Activated T-helper 1 cell treated with anti-CD3 and anti-CD28 coated beads, Interleukin-2, amount 50 U/mL, for 16 hours (primary cell): ENCODE results near the gene NPM1.
"Not testable (repeated sequence)": the region's sequence is repeated elsewhere in the genome, so short reads cannot be mapped to it uniquely, and the experiment has no call there.

Experiments
- DNase-seq, 2 donors: peaks; one replicate each; pipeline ENCODE4 v3.0.0-alpha.2; 2020; ENCODE audit warnings: low read depth in 1 of 2, low spot score in 1 of 2

The NPM1 gene, protein sequence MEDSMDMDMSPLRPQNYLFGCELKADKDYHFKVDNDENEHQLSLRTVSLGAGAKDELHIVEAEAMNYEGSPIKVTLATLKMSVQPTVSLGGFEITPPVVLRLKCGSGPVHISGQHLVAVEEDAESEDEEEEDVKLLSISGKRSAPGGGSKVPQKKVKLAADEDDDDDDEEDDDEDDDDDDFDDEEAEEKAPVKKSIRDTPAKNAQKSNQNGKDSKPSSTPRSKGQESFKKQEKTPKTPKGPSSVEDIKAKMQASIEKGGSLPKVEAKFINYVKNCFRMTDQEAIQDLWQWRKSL

DNA sequence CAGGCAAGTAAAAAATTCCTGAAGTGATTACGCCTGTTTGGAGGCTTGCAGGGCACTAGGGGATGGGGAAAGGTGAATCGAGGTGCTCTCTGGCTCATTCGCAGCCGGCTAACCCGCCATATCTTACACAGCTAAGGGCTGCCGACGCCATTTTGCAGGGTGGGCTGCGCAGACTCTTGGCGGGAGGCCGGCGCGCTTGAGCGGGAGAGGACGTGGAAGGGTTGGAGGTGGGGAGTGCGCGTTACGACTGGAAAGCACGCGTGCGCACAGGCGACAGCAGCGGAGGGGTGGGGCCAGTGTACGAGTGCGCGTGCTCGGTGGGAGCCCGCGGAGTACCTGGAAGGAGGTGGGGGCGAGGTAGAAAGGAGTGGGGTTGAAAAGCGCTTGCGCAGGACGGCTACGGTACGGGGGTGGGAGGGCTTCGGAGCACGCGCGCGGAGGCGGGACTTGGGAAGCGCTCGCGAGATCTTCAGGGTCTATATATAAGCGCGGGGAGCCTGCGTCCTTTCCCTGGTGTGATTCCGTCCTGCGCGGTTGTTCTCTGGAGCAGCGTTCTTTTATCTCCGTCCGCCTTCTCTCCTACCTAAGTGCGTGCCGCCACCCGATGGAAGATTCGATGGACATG lies at the start of gene NPM1:
NPM1 (plus strand) TSS at position 505 of the 625 bp plus-strand sequence; CDS start at position 605, 100 bp downstream.
- DNase-seq, result peak; percentile 92 to 97

DNA sequence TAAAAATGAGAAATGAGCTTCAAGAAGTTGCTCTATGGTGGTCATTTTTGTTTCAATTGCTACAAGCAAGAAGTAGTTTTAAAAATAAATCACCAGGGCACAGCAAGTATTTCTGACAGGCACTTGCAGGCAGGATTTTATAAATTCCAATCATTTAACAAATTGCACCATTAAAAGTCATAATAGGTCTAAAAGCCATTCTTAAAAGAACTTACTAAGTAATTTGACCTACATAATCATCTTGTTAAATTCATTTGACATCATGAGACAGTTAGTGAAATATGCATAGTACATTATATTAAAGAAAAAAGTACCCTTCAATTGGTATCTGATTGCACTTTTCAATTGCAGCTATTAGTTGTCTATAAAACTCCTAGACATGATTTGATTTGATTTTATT lies 47.6 kb upstream of the NPM1 start:
- no peak for DNase-seq

DNA sequence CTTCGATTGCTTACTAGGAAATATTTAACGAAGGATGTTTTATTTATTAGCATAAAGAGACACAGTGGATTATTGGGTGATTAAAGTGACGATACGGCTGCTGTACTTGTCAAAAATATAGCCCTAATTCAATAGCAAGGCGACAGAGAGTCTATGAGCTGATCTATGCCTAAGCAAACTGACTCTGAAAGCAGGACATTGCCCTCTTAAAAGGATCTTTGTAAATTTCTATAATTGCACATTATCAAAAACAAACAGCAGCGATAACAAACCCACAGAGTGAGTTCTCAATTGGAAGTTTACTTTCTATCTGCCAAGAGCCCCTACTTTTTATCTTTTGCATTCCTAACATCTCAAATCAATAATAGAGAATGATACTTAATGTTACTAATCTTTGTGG lies 47.2 kb upstream of the NPM1 start:
- no peak for DNase-seq

DNA sequence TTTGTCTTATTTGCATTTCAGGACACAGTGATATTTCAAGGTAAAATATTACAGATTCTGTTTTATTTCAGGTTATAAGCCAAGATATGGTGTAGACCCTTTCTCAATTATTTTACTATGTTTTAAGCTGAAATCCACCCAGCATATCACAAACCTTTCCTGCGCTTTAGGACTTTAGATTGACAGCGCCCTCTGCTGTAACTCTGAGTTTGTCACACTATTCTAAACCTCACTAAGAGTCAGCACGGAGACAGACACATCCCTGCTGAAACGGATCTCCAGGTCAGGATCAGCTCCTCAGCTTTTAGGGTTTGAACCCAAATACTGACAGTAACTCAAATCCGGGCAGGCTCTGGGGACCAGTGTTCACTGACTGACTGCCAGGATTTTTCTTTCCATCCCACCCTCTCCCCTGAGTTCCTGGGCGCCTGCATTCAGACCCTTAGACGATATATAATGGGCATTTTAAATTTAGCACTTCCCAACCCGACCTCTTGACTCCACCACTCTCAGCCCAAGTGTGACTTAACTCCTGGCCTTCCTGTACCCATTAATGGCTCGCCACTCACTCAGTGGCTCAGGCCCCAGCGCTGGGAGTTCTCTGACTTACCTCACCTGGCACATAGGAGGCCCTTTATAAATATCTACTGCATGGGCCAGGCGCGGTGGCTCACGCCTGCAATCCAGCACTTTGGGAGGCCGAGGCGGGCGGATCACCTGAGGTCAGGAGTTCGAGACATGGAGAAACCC lies 45.1 kb upstream of the NPM1 start:
- DNase-seq, result no peak

DNA sequence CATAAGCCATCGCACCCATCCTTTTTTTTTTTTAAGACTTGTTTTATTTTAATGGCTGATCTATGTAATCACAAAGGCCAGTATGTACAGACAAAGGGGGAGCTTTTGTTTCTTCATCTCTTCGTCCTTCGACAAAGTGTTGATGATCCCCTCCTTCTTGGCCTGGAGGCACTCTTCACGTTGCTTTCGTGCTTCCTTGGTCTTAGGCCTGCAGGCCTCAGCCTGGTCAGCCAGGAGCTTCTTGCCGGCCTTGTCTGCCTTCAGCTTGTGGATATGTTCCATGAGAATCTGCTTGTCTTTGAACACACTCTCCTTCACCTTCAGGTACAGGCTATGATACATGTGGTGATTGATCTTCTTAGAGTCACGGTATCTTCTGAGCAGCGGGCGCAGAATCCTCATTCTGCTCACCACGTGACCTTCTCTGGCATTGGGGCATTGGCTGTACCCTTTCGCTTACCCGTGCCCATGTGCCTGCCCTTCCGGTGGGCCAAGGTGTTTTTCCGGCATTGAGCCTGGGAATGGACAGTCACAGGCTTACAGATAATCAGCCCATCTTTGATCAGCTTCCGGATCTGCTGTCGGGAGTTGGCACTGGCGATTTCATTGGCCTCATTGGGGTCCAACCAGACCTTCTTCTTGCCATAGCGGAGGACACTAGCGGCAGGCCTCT lies 42.6 kb upstream of the NPM1 start:
- DNase-seq, result no peak

DNA sequence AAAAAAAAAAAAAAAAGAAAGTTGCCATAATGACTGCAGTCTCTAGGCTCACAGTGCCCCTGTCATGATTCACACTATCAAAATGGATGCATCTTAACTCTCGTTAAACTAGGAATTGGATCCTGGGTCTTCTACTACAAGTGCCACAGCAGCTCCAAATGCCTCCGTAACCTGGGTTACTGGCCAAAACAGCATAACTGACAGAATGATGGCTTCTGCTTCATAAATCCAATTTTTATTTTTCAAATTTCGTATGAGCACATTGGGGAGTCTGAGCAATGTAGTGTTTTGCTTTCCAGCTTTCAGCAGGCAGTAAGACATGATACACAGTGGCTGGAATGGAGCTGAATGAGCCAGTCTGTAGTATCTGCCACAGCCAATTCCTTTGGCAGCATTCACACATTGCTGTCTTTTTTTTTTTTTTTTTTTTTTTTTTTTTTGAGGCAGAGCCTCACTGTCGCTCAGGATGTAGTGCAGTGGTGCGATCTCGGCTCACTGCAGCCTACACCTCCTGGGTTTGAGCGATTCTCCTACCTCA lies 36.0 kb upstream of the NPM1 start:
- no peak for DNase-seq

DNA sequence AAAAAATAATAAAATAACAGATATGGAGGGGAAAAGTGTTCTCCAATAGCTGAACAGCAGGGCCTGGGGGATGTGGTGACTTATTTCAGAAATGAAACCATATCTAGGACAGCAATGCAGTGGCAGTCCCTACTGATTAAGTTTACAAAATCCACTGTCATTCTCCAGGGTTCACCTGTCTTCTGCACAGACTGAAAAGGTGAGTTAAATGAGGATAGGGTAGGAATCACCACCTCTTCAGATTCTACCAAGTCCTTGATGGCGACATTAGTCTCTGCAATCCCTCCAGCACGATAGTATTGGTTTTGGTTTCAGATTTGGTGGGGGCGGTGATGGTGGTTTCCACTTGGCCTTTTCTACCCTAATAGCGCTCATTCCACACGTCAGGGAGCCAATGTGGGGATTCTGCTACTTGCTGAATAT lies 32.3 kb upstream of the NPM1 start:
- peak in 1 of 2 donors; percentile 1 for DNase-seq

DNA sequence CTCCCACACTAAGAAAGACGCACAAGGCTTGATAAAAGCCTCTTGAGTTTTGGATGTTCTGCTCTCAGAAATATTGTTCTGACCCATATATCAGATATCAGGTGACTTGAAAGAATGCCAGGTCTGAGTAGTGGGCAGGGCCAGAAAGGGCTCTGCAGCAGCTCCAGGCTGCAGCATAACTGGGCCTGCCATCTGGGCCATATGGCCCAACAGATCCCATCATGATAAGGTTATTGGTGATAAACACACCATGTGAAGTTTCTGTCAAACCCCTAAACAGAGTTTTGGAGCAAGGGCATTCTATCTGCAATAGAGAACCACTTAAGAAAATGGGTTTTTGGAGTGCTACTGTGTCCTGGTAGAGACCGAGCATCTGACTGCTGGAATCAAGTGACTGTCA lies 29.8 kb upstream of the NPM1 start:
- DNase-seq, result no peak

DNA sequence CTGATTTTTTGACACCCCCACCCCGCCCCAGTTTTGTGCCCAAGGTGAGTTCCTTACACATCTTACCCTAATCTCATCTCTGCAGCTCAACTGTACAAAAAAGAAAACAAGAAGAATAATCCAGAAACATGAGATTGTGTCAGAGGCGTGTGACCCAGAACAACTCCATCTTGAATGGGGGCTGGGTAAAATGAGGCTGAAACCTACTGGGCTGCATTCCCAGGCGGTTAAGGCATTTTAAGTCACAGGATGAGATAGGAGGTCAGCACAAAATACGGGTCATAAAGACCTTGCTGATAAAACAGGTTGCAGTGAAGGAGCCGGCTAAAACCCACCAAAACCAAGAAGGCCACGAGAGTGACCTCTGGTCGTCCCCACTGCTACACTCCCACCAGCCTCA lies 26.5 kb upstream of the NPM1 start:
- DNase-seq, result not testable (repeated sequence)

DNA sequence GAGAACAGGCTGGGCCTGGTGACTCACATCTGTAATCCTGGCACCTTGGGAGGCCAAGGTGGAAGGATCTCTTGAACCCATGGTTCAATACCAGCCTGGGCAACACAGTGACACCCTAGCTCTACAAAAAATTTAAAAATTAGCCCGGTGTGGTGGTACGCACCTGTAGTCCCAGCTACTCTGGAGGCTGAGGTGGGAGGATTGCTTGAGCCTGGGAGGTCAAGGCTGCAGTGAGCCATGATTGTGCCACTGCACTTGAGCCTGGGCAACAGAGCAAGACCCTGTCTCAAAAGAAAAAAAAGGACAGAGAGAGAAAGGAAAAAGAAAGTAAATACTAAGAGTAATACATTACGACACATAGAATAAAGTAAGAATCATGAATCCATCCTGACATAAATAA lies 24.4 kb upstream of the NPM1 start:
- DNase-seq, result not testable (repeated sequence)

DNA sequence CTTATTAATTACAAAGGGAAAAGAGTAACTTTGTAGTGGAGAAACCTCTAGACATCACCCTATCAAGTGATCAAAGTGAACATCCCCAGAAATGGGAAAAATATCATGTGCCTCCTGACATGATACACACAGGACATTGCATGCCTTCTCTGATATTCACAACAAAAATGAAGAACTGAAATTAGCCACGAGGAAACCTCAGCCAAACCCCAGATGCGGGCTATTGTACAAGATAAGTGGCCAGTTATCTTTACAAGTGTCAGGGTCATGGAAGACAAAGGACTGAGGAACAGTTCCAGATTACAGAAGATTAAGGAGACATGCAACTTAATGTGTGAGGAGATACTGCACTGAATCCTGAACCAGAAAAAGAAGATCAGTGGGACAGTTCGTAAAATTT lies 23.8 kb upstream of the NPM1 start:
- DNase-seq, result no peak

DNA sequence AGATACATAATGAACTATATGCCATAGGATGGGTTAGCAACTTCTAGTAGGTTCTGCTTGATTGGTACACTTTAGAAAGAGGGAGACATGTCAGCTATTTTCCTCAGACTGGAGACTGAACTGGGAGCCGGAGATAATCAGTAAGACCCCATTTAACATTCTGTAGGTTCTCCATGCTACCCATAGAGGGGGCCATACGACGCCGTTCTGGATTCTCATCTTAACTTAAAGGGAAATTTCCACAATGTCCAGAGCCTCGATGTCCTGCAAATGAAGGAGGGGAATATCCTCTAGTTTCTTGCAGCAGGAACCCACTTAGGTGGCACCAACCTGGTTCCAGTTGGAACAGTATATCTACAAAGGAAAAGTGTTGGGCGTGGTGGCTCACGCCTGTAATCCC lies 22.3 kb upstream of the NPM1 start:
- no peak for DNase-seq

DNA sequence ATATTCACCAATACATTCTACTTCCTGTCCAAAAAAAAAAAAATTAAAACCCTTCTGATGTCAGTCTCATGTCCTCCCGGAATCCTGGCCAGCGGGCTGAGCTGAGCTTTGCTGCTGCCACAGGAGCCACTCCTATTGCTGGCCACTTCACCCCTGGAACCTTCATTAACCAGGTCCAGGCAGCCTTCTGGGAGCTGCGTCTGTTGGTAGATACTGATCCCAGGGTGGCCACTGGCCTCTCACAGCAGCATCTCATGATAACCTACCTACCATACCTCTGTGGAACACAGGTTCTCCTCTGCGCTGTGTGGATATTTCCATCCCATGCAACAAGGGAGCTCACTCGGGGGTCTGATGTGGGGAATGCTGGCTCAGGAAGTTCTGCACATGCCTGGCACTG lies 21.0 kb upstream of the NPM1 start:
- DNase-seq, result no peak

DNA sequence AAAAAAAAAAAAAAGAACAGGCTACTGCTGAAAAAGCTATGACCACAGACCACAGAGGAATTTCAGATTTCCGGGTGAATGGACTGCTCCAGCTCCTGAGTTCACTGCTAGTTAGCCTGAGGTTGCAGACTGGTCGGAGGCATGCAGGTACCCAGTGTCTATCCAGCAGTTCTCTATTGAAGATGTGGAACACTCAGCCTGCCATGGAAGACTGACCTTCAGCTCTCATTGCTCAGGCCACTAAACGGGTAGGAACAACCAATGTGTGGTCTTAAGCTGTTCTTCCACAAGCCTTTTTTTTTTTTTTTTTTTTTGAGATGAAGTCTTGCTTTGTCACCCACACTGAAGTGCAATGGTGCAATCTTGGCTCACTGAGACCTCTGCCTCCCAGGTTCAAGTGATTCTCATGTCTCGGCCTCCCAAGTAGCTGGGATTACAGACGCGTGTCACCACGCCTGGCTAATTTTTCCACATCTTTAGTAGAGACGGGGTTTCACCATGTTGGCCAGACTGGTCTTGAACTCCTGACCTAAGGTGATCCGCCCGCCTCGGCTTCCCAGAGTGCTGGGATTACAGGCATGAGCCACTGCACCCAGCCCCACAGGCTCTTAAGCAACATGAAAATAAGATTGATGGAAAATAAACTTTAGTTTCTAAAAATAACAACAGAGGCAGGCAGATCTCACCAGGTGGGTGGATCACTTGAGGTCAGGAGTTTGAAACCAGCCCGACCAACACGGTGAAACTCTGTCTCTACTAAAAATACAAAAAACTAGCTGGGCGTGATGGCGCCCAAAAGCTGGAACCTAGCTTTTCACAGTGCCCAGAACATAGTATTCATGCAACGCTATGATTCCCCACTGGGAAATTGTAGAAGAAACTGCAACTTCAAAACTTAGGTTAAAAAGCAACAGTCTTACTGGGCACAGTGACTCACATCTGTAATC lies 20.0 kb upstream of the NPM1 start:
- DNase-seq, result no peak

DNA sequence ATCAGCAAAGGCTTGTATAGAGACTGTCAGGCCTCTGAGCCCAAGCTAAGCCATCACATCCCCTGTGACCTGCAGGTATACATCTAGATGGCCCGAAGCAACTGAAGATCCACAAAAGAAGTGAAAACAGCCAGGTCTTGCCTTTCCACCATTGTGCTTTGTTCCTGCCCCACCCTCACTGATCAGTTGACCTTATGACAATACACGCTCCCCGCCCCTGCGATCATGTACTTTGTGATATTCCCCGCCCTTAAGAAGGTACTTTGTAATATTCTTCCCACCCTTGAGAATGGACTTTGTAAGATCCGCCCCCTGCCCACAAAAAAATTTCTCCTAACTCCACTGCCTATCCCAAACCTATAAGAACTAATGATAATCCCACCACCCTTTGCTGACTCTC lies 18.6 kb upstream of the NPM1 start:
- no peak for DNase-seq

DNA sequence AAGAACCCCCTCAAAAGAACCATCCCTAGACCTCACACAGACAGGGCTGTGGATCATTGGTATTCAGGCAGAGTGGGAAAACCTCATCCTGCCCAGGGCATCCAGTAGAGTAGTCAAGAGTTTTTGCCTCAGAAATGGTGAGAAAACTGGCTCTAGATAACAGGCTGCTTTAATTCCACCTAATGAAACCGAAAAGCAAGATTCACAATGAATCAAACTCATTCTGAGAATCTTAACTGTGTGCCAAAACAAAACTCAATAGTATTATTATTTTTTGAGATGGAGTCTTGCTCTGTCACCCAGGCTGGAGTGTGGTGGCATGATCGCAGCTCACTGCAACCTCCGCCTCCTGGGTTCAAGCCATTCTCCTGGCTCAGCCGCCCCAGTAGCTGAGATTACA lies 17.8 kb upstream of the NPM1 start:
- DNase-seq, result no peak

DNA sequence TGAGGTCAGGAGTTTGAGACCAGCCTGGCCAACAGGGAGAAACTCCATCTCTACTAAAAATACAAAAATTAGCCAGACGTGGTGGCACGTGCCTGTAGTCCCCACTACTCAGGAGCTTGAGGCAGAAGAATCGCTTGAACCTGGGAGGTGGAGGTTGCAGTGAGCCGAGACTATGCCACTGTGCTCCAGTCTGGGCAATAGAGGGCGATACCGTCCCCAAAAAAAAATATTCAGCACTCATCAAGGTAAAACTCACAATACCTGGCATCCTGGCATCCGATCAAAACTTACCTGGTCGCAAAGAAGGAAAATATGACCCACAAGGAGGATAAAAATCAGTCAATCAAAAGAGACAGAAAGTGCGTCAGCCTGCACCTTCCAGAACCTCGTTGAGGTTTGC lies 16.8 kb upstream of the NPM1 start:
- not testable (repeated sequence) for DNase-seq

DNA sequence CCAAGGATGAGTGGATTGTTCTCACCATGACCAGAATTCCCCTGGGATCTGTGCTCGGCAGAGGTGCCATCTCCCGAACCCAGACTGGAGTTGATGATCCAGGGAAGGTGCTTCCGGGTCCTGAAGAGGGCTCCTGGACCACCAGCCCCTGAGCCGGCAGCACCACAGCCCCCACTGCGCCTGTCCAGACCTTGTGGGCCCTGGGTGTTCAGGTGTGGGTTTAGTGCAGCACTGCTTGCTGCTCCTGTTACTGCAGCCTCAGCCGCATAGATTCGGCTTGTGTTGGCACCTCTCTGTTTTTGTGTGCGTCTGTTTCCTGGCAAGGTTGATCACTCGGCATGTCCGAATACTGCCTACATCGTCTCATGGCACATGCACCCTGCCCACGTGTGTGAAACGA lies 16.3 kb upstream of the NPM1 start:
- no peak for DNase-seq

DNA sequence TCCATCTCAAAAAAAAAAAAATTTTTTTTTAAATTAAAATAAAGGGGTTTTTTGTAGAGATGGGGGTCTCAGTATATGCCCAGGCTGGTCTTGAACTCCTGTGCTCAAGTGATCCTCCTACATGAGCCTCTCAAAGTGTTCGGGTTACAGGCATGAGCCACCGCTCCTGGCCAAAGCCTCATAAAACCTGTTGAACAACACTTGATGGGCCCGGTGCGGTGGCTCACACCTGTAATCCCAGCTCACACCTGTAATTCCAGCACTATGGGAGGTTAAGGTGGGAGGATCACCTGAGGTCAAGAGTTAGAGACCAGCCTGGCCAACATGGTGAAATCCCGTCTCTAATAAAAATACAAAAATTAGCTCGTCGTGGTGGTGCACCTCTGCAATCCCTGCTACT lies 7.7 kb upstream of the NPM1 start:
- DNase-seq, result no peak

DNA sequence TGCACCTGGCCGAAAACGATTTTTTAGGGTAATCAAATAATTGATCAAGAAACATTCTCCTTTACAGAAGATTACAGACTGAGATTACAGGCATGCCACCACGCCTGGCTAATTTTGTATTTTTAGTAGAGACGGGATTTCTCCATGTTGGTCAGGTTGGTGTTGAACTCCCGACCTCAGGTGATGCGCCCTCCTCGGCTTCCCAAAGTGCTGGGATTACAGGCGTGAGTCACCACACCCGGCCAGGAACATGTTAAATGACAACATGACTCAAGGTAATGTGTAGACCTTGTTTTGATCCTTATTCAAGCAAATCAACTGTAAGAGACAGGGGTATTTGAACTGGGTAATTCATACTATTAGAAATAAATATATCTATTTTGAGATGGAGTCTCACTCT lies 3.2 kb upstream of the NPM1 start:
- not testable (repeated sequence) for DNase-seq
